ENCODE results near the gene EFNA4.
A peak's percentile ranks its signal among the peaks of the same experiment; 100 is the strongest.

The EFNA4 gene

DNA sequence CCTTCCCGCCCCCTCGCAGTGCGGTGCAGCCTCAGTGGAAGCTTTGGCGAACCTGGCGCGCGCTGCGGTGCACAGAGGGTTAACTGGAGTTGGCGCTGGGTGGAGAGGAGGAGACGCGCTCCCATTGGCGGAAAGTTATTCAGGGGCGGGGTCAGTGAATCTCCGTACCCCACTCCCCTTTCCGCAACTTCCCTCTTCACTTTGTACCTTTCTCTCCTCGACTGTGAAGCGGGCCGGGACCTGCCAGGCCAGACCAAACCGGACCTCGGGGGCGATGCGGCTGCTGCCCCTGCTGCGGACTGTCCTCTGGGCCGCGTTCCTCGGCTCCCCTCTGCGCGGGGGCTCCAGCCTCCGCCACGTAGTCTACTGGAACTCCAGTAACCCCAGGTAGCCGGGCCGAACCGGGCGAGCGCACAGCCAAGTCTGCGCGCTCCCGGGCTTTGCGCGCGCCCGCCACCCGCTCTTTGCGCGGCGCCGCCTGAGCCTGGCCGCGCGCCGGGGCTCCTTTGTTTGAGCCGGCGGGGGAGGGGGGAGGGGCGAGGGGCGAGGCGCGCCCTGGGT is at the start of gene EFNA4:
EFNA4 (plus strand) TSS at position 191 of the 561 bp plus-strand sequence; CDS start at position 275, 84 bp downstream.
- DNase-seq, result peak; percentile 80

GRCh38 chr1:155014709-155015508 is 48.6 kb upstream of the EFNA4 start:
- no peak for DNase-seq

DNA sequence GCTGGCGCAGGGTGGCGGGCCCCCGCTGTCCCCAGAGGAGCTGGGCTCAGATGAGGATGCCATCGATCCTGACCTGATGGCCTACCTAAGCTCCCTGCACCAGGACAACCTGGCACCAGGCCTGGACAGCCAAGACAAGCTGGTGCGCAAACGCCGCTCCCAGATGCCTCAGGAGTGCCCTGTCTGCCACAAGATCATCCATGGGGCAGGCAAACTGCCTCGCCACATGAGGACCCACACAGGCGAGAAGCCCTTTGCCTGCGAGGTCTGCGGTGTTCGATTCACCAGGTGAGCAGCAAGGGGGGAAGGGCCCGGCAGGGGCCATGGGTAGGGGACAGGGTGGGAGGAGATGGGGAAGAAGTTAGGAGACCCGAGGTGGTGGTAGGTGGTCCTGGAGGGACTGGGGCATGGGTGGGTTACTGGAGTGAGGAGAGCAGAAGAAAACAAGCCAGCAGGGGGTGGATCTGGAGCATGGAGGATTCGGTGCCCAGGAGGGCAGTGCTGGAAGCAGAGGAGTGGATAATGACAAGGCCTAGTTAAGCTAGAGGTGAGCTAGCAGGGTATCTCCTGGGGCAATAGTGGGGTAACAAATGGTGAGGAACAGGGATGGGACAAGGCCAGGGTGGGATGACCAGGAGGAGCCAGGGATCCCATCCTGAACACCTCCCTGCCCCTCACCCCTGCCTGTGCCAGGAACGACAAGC is 47.9 kb upstream of the EFNA4 start:
- DNase-seq, result no peak

GRCh38 chr1:155016231-155016831 is 47.2 kb upstream of the EFNA4 start:
- no peak for DNase-seq

DNA sequence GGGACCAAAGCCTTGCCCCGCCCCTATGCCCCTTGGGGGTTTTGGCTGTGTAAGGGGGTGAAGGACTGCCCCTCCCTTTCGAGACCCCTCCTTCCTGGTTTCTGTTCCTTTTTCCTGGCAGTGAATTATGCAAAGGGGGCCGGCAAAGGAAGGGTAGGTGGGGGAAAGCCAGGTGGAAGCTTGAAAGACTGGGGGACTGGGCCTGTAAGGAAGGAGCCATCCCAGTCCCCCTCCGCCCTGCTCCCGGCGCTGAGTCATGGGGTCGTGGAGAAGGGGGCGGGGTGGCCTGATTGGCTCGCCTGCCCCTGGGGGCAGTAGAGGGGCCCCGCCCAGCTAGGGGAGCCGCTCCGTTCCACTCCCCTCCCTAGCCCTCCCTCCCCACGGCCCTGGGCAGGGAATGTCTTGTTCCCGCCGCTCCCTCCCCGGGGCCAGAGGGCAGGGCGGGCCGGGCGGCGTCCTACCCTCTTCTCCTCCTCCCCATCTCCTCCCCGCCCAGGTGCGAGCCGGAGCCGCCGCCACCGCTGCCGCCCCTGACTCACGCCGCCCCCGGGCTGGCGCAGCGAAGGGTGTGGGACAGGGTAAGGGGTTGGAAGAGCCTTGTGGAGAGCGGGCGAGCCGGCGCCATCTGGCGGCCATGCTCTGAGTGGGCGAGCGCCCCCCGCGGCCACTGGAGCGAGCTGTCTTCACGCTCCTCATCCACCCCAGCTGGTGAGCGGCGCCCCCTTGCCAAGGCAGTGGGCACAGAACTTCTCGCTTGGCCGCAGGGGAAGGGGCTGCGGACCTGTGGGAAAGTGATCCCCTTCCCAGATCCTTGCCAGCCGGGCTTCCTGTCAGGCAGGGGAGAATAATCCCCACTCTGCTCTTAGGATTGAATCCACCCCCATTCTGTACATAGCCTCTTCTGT is 46.2 kb upstream of the EFNA4 start:
- DNase-seq, result peak; percentile 83

DNA sequence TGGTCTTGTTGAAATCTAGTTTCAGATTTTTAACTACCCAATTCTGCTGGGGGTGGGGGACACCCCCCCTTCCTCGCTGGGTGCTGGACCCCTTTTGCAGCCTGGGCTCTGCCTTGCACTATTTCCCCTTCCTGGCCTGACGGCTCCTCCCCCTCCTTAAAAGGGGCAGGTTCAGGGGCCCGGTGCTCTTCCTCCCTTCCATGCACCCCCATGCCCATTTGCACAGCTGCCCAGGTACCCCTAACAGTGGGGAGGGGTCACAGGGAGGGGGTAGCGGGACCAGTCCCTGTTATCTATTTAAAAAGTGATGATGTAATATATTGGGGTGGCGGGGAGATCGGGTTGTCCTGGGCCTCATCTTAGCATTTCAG is 45.6 kb upstream of the EFNA4 start:
- DNase-seq, result no peak

- peak; percentile 25 for DNase-seq
These were observed 44.8 kb upstream of the EFNA4 start for GRCh38 chr1:155018617-155019348.

GRCh38 chr1:155019377-155020245 is 43.9 kb upstream of the EFNA4 start:
- no peak for DNase-seq

DNA sequence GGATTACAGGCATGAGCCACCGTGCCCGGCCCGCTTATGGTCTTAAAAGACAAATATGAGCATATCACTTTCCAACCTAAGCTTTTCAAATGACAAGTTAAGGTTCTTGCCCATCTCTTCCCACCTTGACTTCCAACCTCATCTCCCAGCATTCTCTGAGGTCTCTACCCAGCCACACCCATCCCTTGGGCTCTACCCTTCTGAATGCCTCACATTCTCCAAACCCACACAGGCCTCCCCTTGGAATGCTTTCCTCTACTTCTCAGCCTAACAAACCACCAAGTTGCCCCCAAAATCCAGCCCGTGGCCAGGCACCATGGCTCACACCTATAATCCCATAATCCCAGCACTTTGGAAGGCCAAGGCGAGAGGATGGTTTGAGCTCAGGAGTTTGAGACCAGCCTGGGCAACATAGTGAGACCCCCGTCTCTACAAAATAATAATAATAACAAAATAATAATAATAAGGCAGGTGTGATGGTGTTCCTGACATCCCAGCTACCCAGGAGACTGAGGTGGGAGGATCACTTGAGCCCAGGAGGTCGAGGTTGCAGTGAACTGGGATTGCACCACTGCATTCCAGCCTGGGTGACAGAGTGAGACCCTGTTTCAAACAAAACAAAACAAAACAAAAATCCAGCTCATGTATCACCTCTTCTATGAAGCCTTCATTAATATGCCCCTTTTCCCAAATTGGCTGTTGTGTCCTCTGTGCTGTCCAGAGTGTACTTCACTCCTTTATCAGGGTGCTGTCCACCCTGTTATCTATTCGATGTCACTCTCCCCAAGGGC is 41.2 kb upstream of the EFNA4 start:
- DNase-seq, result no peak

DNA sequence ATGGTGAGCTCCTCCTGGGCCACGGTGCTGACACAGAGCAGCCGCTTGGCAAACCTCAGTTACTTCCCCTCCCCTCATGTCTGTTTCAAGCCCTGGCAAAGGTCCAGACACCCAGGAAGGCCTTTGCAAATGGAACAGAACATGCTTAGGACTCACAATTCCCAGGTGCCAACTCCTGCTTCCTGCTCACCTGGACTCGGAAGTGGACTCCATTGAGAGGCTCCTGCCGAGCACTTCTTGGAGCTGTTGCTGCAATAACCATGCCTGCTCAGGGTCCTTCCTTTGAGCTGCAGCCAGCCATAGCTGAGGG is 40.7 kb upstream of the EFNA4 start:
- DNase-seq, result no peak

DNA sequence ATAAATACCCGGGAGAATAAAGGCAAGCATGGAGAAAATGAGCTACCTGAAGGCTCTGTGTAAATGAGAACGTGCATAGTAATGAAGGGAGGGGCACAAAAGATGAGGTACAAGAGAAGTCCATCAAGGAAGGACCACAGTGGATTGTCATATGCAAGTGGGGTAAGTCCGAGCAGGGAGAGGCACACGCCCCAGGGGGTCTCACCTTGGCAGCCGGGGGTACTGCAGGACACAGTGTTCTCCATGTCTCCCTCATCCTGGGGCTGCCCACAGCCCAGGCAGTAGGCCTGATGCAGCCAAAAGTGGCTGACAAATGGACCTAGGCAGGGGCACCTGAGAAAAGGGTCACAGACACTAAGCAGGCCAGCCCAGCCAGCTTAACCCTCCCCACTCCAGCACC is 39.9 kb upstream of the EFNA4 start:
- DNase-seq, result no peak

DNA sequence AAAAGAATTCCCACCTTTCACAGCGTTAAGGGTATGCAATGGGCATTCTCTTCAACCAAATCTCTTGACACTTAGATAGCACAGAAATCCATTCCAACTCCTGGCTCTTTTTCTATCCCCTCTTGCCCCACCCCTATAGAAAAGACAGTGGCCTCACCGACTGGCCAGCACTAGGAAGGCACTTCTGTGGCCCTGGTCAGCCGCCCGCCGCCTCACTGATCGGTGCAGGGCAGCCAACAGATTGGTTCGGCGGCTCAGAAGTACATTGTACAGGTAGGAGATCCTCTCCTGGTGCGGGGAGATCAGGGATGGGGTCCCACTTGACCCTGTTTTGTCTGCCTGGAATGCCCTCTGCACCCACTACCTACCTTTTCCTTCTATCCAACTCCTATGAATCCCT is 39.2 kb upstream of the EFNA4 start:
- no peak for DNase-seq

DNA sequence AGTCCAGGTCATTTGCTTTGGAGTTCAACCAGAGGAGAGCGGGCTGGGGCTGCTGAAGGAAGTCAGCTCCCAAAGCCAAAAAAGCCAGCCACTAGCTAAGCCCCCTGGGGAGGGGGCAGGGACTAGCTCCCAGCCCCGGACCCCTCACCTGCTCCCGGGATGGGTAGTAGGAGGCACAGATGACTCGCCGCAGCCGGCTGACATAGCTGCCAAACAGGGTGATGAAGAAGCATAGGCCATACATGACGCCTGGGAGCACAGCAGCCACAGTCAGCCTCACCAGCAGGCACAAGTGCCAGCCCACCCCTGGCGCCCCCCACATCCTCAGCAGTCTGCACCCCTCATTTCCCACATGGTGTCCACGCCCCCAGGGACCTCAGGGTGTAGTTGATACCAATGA is 37.4 kb upstream of the EFNA4 start:
- DNase-seq, result no peak

DNA sequence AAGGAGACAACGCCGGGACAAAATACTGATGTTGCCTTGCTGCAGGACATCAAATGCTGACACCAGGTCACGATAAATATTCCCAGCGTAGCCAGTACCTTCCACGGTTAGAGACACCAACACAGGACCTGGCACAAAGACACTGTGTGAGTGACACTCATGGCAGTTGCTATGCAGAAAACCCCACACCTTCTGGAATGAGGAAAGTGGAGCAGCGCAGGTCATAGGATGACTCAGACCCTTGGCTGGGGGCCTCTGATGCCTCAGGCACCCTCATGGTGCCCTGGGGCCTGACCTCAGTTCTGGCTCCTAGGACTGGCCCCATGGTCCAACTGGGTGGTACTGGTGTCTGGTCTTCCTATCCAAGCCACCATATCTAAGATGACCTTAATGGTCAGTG is 37.0 kb upstream of the EFNA4 start:
- no peak for DNase-seq

GRCh38 chr1:155029513-155030242 is 33.9 kb upstream of the EFNA4 start:
- DNase-seq, result no peak

DNA sequence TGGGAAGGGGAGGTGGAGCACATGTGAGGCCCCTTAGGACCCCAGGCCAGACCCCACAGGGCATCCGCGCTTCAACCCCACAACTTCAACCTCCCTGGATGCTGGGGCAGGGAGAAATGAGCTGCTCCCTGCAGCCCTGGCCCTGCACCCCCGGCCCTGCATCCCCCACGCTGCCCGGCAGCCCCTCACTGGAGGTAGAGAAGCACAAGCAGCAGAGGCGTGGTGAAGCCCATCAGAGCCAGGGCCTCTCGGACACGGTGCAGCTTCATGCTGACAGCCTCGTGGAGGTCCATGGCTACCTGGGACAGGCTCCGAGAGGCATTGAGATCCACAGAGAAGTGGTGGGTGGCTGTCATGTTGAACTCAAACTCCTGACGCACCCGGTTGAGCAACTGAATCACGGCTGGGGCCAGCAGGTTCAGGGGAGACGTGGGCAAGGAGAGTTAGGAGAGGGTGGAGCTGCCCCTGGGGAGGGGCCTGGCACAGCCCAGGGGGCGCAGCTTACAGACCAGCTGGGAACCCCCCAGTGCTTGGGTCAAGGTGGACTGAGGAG is 33.2 kb upstream of the EFNA4 start:
- no peak for DNase-seq

DNA sequence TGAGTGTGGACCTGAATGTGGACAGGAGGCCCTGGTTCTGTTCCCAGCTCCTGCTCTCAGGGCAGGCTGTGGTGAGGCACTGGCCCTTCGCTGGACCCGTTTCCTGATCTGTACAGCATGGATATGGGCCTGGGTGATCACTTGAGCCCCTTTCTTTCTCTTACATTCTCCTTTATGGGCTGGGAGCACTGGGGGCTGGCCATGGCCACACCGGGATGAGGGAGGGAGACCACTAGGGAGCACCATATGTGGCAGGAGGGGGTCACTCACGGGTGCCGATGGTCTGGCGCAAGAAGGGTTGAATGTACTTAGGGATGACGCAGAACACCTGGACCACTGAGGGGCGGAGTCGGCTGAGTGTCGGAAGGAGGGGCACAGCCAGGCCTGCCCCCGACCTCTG is 32.6 kb upstream of the EFNA4 start:
- no peak for DNase-seq

DNA sequence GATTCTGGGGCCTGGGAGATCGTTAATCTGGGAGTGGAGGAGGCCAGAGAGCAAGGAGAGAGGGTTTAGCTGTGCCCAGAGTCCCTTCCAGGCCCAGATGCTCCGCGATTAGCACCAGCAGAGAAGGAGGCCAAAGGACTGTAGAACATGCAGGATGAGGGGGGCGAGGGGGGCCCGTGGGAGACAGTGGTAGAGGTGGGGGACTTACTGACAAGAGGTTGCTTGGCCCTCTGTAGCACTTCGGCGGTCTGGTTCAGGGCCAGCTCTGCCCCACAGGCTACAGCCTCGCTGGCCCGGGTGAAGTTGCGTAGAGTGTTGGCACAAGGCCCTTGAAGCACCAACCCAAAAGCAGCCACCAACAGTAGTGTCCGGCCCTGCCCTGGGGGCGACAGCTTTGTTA is 30.7 kb upstream of the EFNA4 start:
- no peak for DNase-seq

- DNase-seq, result no peak
These were observed 30.0 kb upstream of the EFNA4 start, which contains the start of the genes DCST1 and DCST2 for GRCh38 chr1:155033524-155033923. Gene DCST1 (plus strand): TSS chr1:155033824. CDS start chr1:155034037, 213 bp downstream. Gene DCST2 (minus strand): TSS chr1:155033781. CDS start chr1:155033701, 80 bp downstream.
